HG03521 (cell line): ENCODE data around the gene SOX8.

Source experiments
- ATAC-seq: cut with Tn5 transposase; IDR thresholded peaks from one replicate; pipeline ENCODE4 v1.9.1; 2021; ENCODE audit warnings: mild to moderate bottlenecking, moderate library complexity; ENCODE audit not compliant: unreplicated experiment

Gene SOX8

DNA sequence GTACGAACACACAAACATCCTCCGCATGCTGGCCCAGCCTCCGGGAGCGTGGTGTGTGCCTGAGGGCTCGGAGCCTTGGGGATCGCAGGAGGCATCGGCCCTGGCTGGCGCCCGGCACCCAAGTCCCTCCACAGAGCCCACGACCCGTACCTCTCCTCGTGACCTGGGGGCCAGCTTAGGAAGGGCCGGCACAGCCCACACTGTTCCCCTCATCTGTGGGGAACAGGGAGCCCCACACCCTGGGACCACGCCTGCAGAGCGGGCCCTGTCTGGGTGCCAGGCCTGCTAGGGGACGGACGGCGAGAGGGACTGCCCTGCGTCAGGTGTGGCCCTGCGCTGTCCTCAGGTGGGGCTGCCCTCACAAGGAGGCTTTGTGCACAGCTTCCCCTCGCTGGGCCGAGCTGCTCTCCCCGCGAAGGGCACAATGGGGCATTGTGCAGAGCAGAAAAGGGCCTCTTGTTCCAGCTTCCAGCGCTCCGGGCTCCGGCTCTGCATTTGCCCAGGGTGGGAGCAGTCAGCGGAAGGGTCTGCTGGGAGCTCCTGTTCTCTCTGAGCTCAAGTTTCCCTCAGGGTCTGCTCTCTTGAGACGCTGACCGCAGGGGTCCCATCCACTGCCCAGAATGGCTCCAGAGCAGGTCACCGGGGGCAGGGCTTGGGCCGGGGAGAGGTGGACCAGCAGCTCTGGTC, 9.1 kb upstream of the SOX8 start:
- no peak for ATAC-seq

DNA sequence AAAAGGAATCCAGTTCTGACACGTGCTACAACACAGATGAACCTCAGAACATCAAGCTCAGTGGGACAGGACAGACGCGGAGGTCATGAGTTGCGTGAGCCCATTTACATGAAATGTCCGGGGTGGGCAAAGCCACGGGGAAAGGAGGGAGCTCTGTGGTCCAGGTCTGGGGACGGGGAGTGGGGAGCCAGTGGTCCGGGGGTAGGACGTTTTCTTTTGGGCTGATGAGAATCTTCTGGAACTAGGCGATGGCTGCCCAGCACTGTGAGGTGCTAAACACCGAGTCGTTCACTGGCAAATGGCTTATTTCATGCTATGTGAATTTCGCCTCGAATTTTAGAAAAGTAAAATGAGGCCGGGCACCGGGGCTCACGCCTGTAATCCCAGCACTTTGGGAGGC, 8.2 kb upstream of the SOX8 start:
- no peak for ATAC-seq

DNA sequence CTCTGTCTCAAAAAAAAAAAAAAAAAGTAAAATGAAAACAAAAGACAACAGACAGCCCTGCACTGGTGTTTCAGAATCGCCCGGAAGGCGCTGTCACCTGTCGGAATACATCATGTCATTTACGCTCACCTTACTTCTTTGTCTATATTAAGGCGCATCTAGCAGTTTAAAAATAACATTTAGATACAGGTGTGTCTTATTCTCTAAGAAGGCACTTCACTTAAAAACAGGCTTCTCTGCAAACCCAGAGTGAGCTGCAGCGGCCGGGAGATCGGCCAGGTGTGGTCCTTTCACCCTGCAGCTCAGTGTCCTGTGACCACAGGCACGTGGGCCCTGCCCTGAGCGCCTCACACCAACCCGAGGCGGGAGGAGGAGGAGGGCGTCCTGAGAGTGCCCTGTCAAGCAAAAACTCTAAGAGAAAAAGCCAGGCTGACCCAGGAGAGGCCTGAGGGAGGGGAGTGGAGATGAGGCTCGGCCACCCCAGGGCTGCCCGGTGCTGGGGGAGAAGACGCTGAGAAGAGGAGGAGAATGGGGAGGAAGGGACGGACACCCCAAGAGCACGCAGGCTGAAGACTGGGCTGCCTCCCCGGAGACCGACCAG, 7.5 kb upstream of the SOX8 start:
- ATAC-seq, result no peak

DNA sequence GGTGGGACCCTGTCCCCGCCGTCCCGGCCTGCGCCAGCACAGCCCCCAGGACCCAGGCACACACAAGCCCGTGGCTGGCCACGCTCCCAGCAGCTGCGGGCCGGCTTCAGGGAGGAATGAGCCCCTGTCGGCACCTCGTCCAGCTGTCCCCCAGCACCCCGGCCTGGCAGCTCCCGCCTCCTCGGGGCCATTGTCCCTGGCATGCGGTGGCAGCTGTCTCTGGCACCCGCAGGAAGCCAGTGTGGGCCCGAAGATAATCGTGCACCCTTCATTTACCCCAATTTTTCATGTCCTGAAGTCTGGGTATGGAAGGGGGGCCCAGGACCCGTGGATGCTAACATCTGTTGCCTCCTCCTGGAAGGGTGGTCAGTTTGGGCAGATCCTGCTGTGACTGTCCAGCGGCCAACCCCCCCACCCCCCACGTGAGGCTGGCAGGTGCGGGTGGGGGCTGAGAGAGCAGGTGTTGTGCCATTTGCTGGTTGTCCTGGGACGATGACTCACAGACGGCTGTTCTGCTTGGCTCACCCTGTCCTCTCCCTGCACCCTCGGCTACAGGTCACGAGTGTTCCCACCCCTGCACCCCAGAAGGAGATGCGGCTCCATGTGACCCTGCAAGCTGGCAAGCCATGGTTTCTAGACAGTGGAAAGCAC, 6.8 kb upstream of the SOX8 start:
- no peak for ATAC-seq

DNA sequence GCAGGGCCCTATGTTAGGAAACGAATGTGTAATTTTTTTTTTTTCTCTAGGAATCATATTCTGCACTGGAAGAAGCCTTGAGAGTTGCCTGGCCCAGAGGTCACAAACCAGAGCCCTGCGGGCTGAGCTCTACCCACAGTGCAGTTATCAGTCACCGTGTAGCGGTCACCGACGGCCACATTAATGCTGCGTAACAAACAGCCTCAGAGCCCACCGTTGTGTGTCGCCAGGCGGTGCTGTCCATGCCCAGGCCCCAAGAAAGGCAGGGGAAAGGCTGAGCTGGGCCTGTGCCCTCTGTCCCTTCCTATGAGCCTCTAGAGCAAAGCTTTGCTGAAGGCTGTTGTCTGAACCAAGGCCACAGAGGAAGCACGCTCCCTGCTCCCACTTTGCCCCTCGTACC, 6.3 kb upstream of the SOX8 start:
- ATAC-seq, result no peak

DNA sequence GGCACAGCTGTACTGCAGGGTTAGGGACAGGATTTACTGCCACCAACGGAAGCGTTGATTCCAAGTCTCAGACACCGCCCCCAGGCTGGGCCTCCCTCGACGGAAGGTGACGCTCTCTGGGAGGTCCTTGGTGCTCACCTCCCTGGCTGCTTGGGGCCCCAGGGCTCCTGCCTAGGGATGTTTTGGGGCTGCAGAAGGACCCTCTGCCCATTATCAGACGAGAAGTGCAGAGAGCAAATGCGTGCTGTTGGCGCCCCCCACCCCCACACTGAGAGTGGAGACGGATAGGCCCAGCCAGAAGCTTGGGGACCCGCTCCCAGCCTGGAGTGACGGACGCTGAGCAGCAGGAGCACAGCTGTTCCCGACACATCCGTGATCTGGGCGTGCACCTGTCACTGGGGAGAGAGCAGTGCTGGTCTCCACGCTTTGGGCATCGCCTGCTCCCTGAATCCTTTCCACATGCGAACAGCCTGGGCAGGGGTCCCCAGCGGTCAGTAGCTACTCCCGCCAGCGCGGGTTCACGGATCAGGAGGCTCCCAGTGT, 5.1 kb upstream of the SOX8 start:
- no peak for ATAC-seq

DNA sequence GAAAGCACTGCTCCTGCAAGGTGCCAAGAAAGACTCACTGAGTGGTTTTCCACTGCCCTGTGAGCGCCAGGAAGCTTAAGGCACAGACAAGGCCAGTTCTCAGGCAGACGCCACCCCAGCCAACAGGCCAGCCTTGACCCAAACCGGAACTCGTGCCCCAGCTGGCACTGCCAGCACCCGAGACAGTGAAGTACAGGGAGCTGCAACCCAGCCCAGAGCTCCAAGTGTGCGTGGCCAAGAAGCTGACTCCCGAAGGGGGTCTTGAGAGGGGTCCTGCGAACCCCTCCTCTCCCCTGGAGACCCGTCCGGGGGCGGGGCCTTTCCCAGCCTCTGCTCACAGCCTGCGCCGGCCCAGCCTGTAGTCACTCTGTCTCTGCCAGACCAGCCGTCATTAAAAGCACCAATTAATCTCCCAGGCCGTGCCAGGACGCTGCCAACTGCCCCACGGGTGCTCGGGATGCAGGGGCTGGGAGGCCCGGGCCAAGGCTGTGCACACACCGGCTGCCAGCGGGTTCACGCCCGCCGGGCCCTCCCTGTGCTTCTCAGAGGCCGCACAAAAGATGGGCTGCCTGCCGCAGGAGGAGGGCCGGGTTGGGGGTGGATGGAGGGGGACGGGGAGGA, 4.4 kb upstream of the SOX8 start:
- no peak for ATAC-seq

DNA sequence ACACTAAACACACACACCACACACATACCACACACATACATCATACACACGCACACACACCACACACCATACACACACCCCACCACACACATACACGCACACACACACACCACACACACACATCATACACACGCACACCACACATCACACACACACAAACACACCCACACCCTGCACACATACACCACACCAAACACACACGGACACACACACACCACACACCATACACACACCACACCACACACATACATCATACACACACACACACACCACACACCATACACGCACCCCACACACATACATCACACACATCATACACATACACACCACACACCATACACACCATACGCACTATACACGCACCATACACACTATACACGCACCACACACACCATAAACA, 3.7 kb upstream of the SOX8 start:
- no peak for ATAC-seq

DNA sequence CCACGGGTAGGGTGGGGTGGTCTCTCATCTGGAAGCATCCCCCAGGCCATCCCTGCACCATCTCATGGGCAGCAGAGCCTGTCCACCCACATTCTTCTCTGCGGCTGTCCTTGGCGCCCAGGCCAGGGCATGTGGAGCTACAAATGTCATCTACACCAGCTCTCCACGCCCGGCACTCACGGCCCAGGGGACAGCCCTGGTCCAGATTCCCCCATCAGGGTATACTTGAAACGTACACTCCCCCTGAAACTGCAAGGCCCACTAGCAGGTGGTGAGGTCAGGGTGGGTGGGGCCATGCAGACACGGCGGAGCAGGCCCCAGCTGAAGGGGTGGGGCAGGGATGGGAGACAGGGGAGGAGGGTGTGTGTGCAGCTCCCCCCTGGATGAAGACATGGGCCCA, 3.2 kb upstream of the SOX8 start:
- ATAC-seq, result no peak

DNA sequence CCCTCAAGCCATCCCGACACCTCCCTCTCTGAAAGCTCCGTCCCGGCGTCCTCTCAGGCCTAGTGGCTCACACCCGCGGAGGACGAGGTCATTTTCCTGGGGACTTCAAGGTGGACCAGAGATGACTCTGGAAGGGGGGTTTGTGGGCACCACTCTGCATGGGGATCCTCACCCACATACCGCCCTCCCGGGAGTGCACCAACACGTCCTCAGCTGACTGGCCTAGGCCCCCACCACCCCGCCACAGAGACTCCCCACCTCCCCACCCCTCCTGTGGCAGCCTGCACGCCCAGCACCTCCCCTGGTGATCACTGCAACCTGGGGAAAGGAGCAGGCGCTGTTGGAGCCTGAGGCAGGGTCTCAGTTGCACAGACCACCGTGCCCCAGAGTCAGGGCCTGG, 2.4 kb upstream of the SOX8 start:
- no peak for ATAC-seq

DNA sequence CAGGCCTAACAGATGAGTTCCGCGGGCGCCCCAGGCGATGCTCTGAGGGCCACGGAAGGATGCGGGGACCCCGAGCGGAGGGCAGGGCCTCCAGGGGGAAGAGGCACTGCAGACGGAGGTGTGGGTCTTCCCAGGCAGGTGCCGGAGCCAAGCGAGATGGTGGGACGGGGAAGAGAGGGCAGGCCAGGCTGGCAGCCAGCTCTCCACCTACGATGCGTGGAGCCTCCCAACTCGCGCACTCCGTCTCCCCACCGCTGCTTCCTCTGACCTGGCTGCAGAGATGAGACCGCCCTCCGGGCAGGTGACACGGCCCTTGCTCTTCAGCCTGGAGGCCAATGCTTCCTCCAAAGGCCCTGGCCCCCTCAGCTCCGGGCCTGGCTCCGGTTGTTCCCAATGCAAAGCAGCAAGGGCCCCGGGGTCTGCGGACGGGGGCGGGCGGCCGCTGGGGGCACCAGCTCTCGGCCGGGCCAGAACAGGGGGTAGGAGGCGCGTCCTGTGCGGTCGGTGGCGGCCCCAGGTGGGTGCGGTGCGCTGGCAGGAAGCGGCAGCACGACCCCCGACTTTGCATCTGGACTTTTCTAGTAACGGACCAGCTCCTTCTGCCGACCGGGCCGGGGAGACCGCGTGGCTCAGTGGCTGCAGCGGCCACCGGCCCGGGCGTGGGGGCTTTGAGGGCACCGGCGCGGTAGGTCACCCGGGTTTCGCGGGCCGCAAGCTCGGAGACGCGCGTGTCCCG, 1.5 kb upstream of the SOX8 start:
- ATAC-seq, result no peak

DNA sequence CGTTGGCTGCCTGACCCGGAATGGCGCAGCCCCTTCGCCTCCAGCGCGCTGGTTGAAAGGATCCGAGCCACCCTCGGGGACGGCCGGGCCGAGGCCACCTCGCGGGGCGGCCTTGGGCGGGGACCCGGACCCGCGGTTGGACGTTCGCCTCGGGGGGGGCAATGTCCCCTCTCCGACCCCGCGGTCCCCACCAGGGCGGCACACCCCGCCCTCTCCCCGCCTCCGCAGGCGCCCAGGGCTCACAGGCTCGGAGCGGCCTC, 1.0 kb upstream of the SOX8 start:
- no peak for ATAC-seq

DNA sequence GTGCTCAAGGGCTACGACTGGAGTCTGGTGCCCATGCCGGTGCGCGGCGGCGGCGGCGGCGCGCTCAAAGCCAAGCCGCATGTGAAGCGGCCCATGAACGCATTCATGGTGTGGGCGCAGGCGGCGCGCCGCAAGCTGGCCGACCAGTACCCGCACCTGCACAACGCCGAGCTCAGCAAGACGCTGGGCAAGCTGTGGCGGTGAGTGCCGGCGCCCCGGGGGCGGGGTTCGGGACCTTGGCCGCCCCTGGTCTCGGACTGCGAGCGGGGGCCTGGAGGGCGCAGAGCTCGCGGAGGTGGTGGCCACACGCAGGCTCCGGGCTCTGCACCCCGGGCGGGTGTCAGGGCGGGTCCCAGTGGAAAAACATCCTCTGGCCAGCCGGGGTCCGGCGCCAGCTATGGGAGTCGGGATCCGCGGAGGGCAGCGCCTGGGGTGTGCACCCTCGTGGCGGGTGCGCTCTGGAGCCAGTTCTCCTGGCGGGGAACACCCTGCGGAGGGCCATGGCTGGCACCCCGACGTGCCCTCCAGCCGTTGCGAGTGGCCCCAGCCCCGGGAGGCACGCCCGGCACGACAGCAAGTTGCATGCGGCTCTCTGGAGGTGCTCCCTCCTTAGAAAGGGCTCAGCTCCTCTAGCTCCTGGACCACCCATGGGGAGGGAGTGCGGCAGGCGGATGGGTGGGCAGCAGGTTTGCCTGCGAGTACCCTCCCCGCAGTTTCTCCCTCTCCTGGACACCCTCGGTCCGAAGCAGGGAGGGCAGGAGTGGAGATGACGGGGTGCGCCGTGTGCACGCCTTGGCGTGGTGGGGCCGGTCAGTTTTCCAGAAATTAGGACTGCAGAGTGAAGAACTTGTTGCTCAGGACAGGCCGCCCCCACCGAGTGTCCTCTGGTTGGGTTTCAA, 824 bp downstream of the SOX8 start:
- ATAC-seq, result no peak

DNA sequence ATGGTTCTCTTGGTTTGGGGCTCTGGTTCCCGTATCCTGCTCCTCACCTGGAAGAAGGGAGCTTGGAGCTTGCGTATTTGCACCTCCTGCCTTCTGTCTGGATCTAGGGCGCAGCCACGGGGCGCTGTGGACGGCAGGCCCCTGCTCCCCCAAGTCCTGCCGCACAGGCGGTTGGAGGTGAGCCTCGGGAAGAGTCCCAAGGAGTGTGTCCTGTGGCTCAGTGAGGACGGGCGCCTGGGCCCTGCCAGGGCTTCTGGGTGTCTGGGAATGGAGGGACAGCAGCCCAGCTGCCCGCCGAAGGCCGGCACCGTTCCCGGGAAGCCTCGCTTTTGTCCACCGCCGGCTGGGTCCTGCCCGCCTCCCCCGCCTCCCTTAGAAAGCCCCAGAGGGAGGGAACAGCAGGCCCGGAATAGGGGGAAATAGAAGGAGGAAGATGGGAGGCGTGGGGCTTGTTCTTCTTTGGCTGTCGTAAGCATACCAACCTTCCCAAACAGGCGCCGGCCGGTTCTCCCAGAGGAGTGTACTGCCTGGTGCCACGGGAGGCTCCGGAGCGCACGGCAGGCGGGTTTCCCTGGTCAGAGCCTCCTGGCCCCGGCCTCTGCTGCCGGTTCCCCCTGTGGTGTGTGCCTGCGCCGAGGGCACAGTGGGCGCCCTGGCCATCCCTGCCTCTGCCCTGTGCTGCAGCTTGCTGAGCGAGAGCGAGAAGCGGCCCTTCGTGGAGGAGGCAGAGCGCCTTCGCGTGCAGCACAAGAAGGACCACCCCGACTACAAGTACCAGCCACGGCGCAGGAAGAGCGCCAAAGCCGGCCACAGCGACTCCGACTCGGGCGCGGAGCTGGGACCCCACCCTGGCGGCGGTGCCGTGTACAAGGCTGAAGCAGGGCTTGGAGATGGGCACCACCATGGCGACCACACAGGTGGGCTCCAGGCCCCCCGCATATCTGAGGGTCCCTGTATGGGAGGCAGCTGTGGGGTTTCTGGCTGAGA, 1.8 kb downstream of the SOX8 start:
- no peak for ATAC-seq

DNA sequence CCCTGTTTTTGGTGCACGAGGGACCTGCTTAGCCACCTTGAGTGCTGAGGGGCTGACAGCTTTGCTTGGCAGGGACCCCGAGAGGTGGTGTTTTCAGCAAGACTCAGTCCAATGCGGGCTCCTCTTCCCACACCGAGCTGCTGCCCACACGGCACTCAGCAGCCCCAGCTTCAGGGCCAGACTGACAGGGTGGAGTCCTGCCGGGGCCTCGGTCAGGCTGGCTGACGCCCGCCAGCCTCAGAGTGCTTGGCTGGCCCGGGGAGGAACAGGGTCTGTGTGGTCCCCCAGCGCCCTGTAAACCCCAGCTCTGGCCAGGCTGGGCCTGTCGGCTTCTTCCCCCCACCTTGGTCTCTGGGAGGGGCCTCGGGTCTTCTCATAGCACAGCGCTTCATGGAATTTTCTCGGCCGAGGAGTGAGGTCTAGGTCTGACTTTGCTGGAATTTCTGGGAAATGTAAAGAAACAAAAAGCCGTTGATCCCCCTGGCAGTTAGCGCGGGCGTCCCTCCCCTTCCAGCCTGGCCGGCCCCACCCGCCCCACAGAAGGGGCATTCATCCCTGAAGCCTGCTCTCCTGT, 2.6 kb downstream of the SOX8 start:
- no peak for ATAC-seq

DNA sequence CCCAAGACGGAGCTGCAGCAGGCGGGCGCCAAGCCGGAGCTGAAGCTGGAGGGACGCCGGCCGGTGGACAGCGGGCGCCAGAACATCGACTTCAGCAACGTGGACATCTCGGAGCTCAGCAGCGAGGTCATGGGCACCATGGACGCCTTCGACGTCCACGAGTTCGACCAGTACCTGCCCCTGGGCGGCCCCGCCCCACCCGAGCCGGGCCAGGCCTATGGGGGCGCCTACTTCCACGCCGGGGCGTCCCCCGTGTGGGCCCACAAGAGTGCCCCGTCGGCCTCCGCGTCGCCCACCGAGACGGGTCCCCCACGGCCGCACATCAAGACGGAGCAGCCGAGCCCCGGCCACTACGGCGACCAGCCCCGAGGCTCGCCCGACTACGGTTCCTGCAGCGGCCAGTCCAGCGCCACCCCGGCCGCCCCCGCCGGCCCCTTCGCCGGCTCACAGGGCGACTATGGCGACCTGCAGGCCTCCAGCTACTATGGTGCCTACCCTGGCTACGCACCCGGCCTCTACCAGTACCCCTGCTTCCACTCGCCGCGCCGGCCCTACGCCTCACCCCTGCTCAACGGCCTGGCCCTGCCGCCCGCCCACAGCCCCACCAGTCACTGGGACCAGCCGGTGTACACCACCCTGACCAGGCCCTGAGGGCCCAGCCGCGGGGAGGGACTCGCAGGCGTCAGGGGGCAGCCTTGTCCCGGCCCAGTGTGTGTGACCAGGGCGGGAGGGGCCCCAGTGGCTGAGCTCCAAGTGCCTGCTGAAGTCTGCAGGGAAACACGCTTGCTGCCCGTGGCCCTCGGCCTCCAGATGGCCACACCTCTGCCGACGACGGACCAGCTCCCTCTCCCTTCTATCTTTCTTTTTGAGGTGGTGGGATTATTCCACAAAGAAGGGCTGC, 3.4 kb downstream of the SOX8 start:
- no peak for ATAC-seq

DNA sequence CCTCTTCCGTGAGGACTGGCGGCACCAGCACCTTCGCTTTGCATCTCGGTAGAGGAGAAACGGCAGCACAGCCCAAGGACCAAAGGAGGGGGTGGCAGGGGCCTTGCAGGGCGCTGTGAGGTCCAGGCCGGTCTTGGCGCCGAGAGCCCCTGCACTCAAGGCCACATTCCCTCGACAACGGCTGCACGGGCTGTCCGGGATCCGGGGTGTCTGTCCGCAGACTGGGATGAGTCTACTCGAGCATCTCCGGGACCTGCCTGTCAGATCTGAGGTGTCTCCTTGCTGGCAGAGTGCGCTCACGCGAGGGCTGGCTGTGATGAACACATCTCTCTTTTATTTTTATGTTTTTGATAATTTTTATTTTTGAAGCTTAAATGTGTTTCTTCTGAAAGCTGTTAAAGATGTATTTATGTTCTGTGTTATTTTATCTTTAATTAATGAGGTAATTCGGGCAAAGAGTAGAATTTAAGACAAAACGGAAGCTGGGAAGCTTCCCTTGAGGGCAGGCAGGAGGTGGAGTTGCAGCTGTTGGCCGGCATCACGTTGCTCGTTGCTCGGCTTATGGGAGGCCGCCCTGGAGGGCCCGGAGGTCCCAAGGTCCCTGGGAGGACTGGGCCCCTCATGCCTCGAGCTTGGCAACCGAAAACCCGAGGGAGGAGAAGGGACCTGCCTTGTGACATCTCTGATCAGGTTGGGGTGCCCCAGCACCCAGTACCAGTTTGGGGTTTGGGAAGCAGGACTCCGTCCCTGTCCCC, 4.3 kb downstream of the SOX8 start:
- no peak for ATAC-seq
